GM12892 (cell line): Measurements from ENCODE around the gene RNF212B.

Experiments
- POLR2A ChIP-seq: IDR thresholded peaks from 2 replicates; pipeline ENCODE4 v1.6.1; 2011; ENCODE audit warnings: low read depth, low read length, control low read depth
- POLR2AphosphoS5 ChIP-seq: IDR thresholded peaks from 2 replicates; pipeline ENCODE4 v1.6.1; 2011; ENCODE audit warnings: low read depth, low read length, control low read depth
- TAF1 ChIP-seq: IDR thresholded peaks from 2 replicates; pipeline ENCODE4 v1.6.1; 2011; ENCODE audit warnings: low read depth, mild to moderate bottlenecking, control low read depth, low read length, borderline replicate concordance

GRCh38 chr14:23259426-23259825 lies 21.7 kb downstream of the RNF212B start:
- TF ChIP-seq POLR2A (no peak), POLR2AphosphoS5 (no peak), TAF1 (no peak)
